ENCODE data around the gene CATSPER1. TPM values are rescaled to one million over a fixed set of nuclear protein-coding genes. Genes with fewer than 3 reads are reported as not detected.

Gene CATSPER1
- total RNA-seq, 2 donors from 2014 or later = not detected

GRCh38 chr11:65972116-65972515, 54.2 kb downstream of the CATSPER1 start:
- no peak overlapping the region for H3K27ac ChIP-seq
- no peaks in the 10 kb centered on the region for H3K9me3 ChIP-seq
- DNase-seq (ENCODE audit: low spot score) = no peak
- H3K4me1 ChIP-seq = no peaks in the 10 kb centered on the region
- no peaks in the 10 kb centered on the region for H3K27me3 ChIP-seq
- H3K36me3 ChIP-seq = peaks cover 50% of the 10 kb centered on the region
- no peak overlapping the region for H3K4me3 ChIP-seq
- no peak for TF ChIP-seq CTCF (IDR thresholded peaks at IDR 0.05)

GRCh38 chr11:65968600-65969482, 57.4 kb downstream of the CATSPER1 start:
- Histone ChIP-seq H3K4me3 (no peak overlapping the region), H3K36me3 (peaks cover 68% of the 10 kb centered on the region), H3K27ac (no peak overlapping the region), H3K9me3 (no peaks in the 10 kb centered on the region), H3K27me3 (no peaks in the 10 kb centered on the region), H3K4me1 (peaks cover 0 to under 1% of the 10 kb centered on the region in 2 donors)
- DNase-seq (ENCODE audit: low spot score) = no peak
- TF ChIP-seq CTCF (IDR thresholded peaks at IDR 0.05) = no peak

DNA sequence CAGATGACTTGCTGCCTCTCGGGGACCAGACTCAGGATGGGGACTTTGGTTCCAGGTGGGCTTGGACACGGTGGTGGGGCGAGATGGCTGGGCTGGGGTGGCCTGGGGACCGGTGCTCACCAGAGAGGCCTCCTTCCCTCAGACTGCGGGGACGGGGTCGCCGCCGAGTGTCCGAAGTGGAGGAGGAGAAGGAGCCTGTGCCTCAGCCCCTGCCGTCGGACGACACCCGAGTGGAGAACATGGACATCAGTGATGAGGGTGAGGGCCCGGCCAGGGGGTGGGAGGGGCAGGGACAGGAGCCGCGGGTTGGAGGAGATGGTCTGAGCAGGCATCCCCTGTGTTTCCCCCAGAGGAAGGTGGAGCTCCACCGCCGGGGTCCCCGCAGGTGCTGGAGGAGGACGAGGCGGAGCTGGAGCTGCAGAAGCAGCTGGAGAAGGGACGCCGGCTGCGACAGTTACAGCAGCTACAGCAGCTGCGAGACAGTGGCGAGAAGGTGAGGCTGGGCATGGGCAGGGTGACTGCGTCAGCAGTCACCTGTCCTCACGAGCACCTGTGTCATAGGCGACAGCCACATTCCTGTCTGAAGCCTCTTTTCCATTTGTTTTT, 58.8 kb downstream of the CATSPER1 start:
- no peak for TF ChIP-seq CTCF (IDR thresholded peaks at IDR 0.05)
- H3K36me3 ChIP-seq = peaks cover 67% of the 10 kb centered on the region
- H3K9me3 ChIP-seq = no peaks in the 10 kb centered on the region
- peaks cover 0 to 15% of the 10 kb centered on the region in 2 donors for H3K4me1 ChIP-seq
- H3K4me3 ChIP-seq = no peak overlapping the region
- DNase-seq (ENCODE audit: low spot score) = no peak
- H3K27ac ChIP-seq = no peak overlapping the region
- H3K27me3 ChIP-seq = no peaks in the 10 kb centered on the region

Other genes starting within 250 kb of the CATSPER1 start
- 10 to 100 TPM in 1 of 2 donors, 1 to 10 TPM in 1; 9.5 to 14.3 TPM for gene AP5B1, start 245.5 kb downstream of the CATSPER1 start, total RNA-seq
- not detected for gene OVOL1, start 239.4 kb downstream of the CATSPER1 start, total RNA-seq
- under 1 TPM; 0.20 to 0.37 TPM for gene SNX32, start 192.5 kb downstream of the CATSPER1 start, total RNA-seq
- 100 to 1,000 TPM; 365 to 493 TPM for gene CFL1, start 168.3 kb downstream of the CATSPER1 start, total RNA-seq
- 10 to 100 TPM; 23.4 to 26.3 TPM for gene MUS81, start 166.0 kb downstream of the CATSPER1 start, total RNA-seq
- 100 to 1,000 TPM; 117 to 156 TPM for gene EFEMP2, start 153.7 kb downstream of the CATSPER1 start, total RNA-seq
- 1 to 10 TPM in 1 of 2 donors, under 1 TPM in 1; 0.39 to 1.1 TPM for gene CTSW, start 146.6 kb downstream of the CATSPER1 start, total RNA-seq
- gene FIBP, start 138.0 kb downstream of the CATSPER1 start, total RNA-seq = 10 to 100 TPM; 50.9 to 82.8 TPM
- 100 to 1,000 TPM; 115 to 172 TPM for gene CCDC85B, start 135.8 kb downstream of the CATSPER1 start, total RNA-seq
- 1 to 10 TPM; 4.9 to 6.8 TPM for gene FOSL1, start 126.1 kb downstream of the CATSPER1 start, total RNA-seq
- gene C11orf68, start 107.4 kb downstream of the CATSPER1 start, total RNA-seq = 10 to 100 TPM; 13.9 to 23.5 TPM
- 10 to 100 TPM; 72.1 to 83.1 TPM for gene DRAP1, start 107.1 kb downstream of the CATSPER1 start, total RNA-seq
- gene TSGA10IP, start 81.0 kb downstream of the CATSPER1 start, total RNA-seq = not detected
- 10 to 100 TPM; 20.7 to 42.5 TPM for gene SART1, start 64.7 kb downstream of the CATSPER1 start, total RNA-seq
- gene EIF1AD, start 24.3 kb downstream of the CATSPER1 start, total RNA-seq = 10 to 100 TPM; 17.6 to 25.0 TPM
- gene BANF1, start 24.0 kb downstream of the CATSPER1 start, total RNA-seq = 10 to 100 TPM; 66.6 to 85.5 TPM
- 1 to 10 TPM; 2.6 to 6.3 TPM for gene CST6, start 14.5 kb downstream of the CATSPER1 start, total RNA-seq
- 10 to 100 TPM; 22.7 to 29.0 TPM for gene GAL3ST3, start 22.7 kb upstream of the CATSPER1 start, total RNA-seq
- gene SF3B2, start 25.9 kb upstream of the CATSPER1 start, total RNA-seq = 100 to 1,000 TPM in 1 of 2 donors, 10 to 100 TPM in 1; 62.5 to 111 TPM
- gene PACS1, start 43.8 kb upstream of the CATSPER1 start, total RNA-seq = 10 to 100 TPM; 47.7 to 88.9 TPM
- 10 to 100 TPM; 17.7 to 29.6 TPM for gene KLC2, start 231.2 kb upstream of the CATSPER1 start, total RNA-seq
- 100 to 1,000 TPM in 1 of 2 donors, 10 to 100 TPM in 1; 95.6 to 115 TPM for gene RAB1B, start 242.2 kb upstream of the CATSPER1 start, total RNA-seq